ENCODE data around the gene DRD1.

DNA sequence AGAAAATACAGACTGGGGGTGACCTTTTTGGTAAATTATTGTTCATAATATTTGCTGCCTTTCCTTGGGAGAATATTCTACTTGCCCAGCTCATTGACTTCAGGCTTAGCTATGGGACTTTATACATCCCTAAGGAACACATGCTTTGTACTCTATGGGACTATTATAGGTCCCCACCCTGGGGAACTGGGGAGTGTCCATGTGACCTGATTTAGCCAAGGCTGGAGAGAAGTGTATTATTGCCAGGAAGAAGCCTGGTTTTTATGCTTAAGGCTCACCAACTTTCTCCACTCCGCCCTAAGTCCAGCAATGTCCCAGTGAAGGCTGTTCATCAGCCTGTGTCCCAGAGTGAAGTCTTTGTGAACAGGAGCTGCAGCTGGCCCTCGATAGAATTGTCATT lies 16.6 kb upstream of the DRD1 start:
- TF ChIP-seq EZH2phosphoT487 (IDR thresholded peaks at IDR 0.05; ENCODE audit: low read depth, severe bottlenecking, unreplicated experiment) (no peak), CTCF (IDR thresholded peaks at IDR 0.05; ENCODE audit: poor library complexity) (no peak), EZH2 (IDR thresholded peaks at IDR 0.05; ENCODE audit: borderline replicate concordance) (no peak)
